KMS-11 (cell line): ENCODE measurements around the gene CEP104.

Experiments
- H2AFZ ChIP-seq: fragments of 200-600 bp; sonication (generic); 2 replicates; pipeline ENCODE4 v1.6.1; 2016; ENCODE audit warnings: antibody characterized with exemption, mixed run types, low read depth
- H3K27ac ChIP-seq: fragments of 200-600 bp; sonication (generic); 2 replicates; pipeline ENCODE4 v1.6.1; 2016; ENCODE audit warnings: mild to moderate bottlenecking, mixed run types
- H3K27me3 ChIP-seq: fragments of 200-600 bp; sonication (generic); 2 replicates; pipeline ENCODE4 v1.6.1; 2017; ENCODE audit warnings: mild to moderate bottlenecking, low read depth, mixed run types, moderate library complexity; ENCODE audit not compliant: insufficient read depth
- H3K36me3 ChIP-seq: fragments of 200-600 bp; sonication (generic); 2 replicates; pipeline ENCODE4 v1.6.1; 2017; ENCODE audit warnings: mild to moderate bottlenecking, mixed run types; ENCODE audit not compliant: insufficient read depth
- H3K4me1 ChIP-seq: fragments of 200-600 bp; sonication (generic); 2 replicates; pipeline ENCODE4 v1.6.1; 2016; ENCODE audit warnings: mild to moderate bottlenecking, low read depth, mixed run types; ENCODE audit not compliant: poor library complexity, severe bottlenecking
- H3K4me2 ChIP-seq: fragments of 200-600 bp; sonication (generic); 2 replicates; pipeline ENCODE4 v1.7.0; 2016; ENCODE audit warnings: mild to moderate bottlenecking, mixed run types
- H3K4me3 ChIP-seq: fragments of 200-600 bp; sonication (generic); IDR thresholded peaks from 2 replicates; pipeline ENCODE4 v1.6.1; 2017; ENCODE audit warnings: low read depth, low read length, mixed read lengths; ENCODE audit not compliant: insufficient read depth
- H3K79me2 ChIP-seq: fragments of 200-600 bp; sonication (generic); 2 replicates; pipeline ENCODE4 v1.6.1; 2016; ENCODE audit warnings: low read depth, mixed run types; ENCODE audit not compliant: insufficient read depth
- H3K9ac ChIP-seq: fragments of 200-600 bp; sonication (generic); 2 replicates; pipeline ENCODE4 v1.6.1; 2016; ENCODE audit warnings: mild to moderate bottlenecking, mixed run types
- H4K20me1 ChIP-seq: fragments of 200-600 bp; sonication (generic); 2 replicates; pipeline ENCODE4 v1.6.1; 2016; ENCODE audit warnings: mild to moderate bottlenecking, mixed run types; ENCODE audit not compliant: insufficient read depth
- CTCF ChIP-seq: fragments of 200-600 bp; sonication (generic); conservative IDR thresholded peaks from 2 replicates; pipeline ENCODE4 v1.6.1; 2017; ENCODE audit warnings: low read depth, mild to moderate bottlenecking, antibody characterized with exemption, low read length, moderate library complexity, mixed read lengths

CEP104 gene

DNA sequence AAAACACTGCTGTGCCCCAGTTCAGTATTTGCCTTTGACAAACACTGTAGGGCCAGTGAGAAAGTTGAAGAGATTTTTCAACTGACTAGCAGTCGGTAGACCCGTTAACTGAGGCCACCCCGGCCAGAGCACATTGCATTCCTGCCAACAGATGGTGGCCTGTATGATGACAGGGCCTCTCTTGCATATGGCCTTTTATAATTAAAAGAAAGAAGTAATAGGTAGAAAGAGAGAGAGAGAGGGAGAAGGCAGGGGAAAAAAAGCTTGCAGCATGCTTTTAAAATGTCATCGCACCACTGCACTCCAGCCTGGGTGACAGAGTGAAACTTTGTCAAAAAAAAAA lies 47.8 kb upstream of the CEP104 start:
- Histone ChIP-seq H3K4me3 (no peak overlapping the region), H3K4me1 (peaks cover 3% of the 10 kb centered on the region), H4K20me1 (no peaks in the 10 kb centered on the region), H3K36me3 (no peaks in the 10 kb centered on the region), H3K79me2 (no peaks in the 10 kb centered on the region), H3K27ac (no peak overlapping the region), H3K4me2 (no peak overlapping the region), H3K9ac (no peak overlapping the region), H3K27me3 (peaks cover 2% of the 10 kb centered on the region; the same call in 1 of the 2 replicates), H2AFZ (no peak overlapping the region)
- no peak for TF ChIP-seq CTCF

- H3K4me3 ChIP-seq = no peak overlapping the region
- H3K79me2 ChIP-seq = peaks cover 4% of the 10 kb centered on the region; the same call in 1 of the 2 replicates
- H3K27me3 ChIP-seq = peaks cover 1% of the 10 kb centered on the region; the same call in 1 of the 2 replicates
- peaks cover 5% of the 10 kb centered on the region for H3K4me1 ChIP-seq
- no peak overlapping the region for H3K9ac ChIP-seq
- no peaks in the 10 kb centered on the region for H4K20me1 ChIP-seq
- no peak overlapping the region for H2AFZ ChIP-seq
- no peaks in the 10 kb centered on the region for H3K36me3 ChIP-seq
- no peak overlapping the region for H3K27ac ChIP-seq
- no peak for TF ChIP-seq CTCF
- H3K4me2 ChIP-seq = no peak overlapping the region
Observed at GRCh38 chr1:3904006-3904842, 47.2 kb upstream of the CEP104 start.

DNA sequence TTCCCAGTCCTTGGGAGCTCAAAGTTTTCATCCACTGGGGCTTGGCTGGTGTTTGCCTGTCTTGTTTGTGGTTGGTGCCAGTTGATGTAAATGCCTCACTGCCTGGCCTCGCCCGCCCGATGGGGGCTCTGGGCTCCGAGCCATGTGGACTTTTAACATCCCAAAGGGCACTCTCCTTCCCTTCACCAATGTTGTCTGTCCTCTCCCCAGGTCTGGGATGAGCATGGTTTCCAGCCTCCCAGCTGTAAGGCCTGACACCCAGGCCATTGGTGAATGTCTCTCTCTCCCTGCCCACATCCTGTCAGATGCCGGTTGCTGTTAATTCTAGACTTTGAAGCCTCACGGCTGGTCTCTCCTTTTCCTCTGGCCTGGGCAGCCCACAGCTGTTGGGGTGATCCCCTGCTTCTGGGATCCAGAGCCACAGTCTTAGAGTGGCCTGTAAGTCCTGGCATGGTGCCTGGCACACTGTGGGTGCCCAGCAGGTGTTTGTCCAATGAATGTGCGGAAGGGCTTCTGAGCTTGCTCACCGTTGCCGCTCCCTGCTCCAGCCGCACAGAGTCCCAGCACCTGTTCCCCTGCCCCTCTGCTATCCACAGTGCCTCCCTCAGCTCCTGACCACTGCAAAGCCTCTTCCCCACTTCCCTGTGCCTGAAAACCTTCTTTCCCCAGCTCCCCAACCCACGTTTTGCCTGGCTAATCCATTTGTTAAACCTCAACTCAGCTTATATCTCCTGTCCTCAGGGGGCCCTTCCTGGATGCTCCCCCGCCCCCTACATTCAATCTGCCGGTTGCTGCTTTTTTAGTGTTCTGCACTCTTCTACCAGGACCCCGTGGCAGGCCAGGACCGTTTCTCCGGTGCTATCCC lies 46.4 kb upstream of the CEP104 start:
- no peak overlapping the region for H3K4me3 ChIP-seq
- H3K4me2 ChIP-seq = no peak overlapping the region
- H2AFZ ChIP-seq = no peak overlapping the region
- H3K36me3 ChIP-seq = no peaks in the 10 kb centered on the region
- peaks cover 14% of the 10 kb centered on the region for H3K4me1 ChIP-seq
- H3K27me3 ChIP-seq = no peaks in the 10 kb centered on the region
- H3K9ac ChIP-seq = no peak overlapping the region
- H3K27ac ChIP-seq = no peak overlapping the region
- H4K20me1 ChIP-seq = no peaks in the 10 kb centered on the region
- no peak for TF ChIP-seq CTCF
- peaks cover 12% of the 10 kb centered on the region; the same call in 1 of the 2 replicates for H3K79me2 ChIP-seq

DNA sequence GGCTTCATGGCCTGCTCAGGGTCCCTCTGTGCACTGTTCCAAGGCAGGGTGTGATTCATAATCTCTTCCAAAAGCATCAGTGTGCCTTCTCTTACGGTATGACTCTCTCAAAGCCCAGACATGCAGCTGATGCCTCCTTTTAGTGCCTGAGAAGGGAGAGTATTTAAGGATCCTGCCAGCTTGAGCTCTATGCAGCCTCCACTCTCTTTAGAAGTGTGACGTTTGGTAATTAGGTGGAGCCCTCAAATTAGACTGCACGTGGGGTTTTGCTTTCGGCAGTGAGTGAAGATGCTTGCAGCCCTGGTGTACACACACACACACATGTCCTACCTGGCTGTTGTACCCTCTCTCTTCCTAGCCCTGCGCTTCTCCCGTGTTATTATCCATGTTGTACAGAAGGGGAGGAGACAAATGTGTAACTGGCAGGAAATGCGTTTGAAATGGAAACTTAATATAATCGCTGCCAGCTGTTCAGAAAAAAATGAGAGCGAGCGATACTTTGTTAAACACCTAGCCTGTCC lies 45.6 kb upstream of the CEP104 start:
- H3K9ac ChIP-seq = no peak overlapping the region

More for the DNA sequence above, 45.6 kb upstream of the CEP104 start:
- Histone ChIP-seq H3K4me2 (no peak overlapping the region), H3K4me1 (peaks cover 15% of the 10 kb centered on the region), H3K36me3 (no peaks in the 10 kb centered on the region), H2AFZ (no peak overlapping the region), H3K4me3 (no peak overlapping the region), H3K79me2 (peaks cover 20% of the 10 kb centered on the region), H3K27me3 (no peaks in the 10 kb centered on the region), H4K20me1 (no peaks in the 10 kb centered on the region), H3K27ac (no peak overlapping the region)
- TF ChIP-seq CTCF = no peak
